ENCODE measurements around the gene DNALI1. TPM values are rescaled to one million over a fixed set of nuclear protein-coding genes. Genes with fewer than 3 reads are reported as not detected.

The DNALI1 gene
- total and polyA plus RNA-seq, 2 of the 8 experiments (the other 6 are each of a cell fraction or from before 2014, with no cell fraction given), result 8.9 to 11.3 TPM

GRCh38 chr1:37616330-37616729 lies 59.6 kb downstream of the DNALI1 start (continued):
- TF ChIP-seq RBBP5 (IDR thresholded peaks at IDR 0.05; ENCODE audit: borderline replicate concordance, low read depth, low read length), result no peak

Small RNA genes within 50 kb of the gene (small RNA-seq; reads per million reads assigned to genes)
- not detected for gene AL034379.1 (ENCODE audit: insufficient read depth)

Other genes with a start within 250 kb of the DNALI1 start
- 7.4 TPM in 2 replicates for gene ZC3H12A, start 82.4 kb upstream of the DNALI1 start, total RNA-seq (2021; fragmentation: NEBNext Ultra II Directional; extraction: Animal tissue kit (Norgen Biotek cat#: 25700))
- 10.0 and 13.7 TPM in 2 replicates for gene ZC3H12A, start 82.4 kb upstream of the DNALI1 start, polyA plus RNA-seq (2011; rRNA removed)
- gene MEAF6, start 42.2 kb upstream of the DNALI1 start, total RNA-seq (2021; fragmentation: NEBNext Ultra II Directional; extraction: Animal tissue kit (Norgen Biotek cat#: 25700)), result 36.9 and 38.8 TPM in 2 replicates
- gene MEAF6, start 42.2 kb upstream of the DNALI1 start, polyA plus RNA-seq (2011; rRNA removed), result 12.7 and 23.0 TPM in 2 replicates
- 14.8 and 15.7 TPM in 2 replicates for gene SNIP1, start 2.6 kb upstream of the DNALI1 start, total RNA-seq (2021; fragmentation: NEBNext Ultra II Directional; extraction: Animal tissue kit (Norgen Biotek cat#: 25700))
- gene SNIP1, start 2.6 kb upstream of the DNALI1 start, polyA plus RNA-seq (2011; rRNA removed), result 3.7 and 6.3 TPM in 2 replicates
- 88.3 and 95.6 TPM in 2 replicates for gene GNL2, start 39.0 kb downstream of the DNALI1 start, total RNA-seq (2021; fragmentation: NEBNext Ultra II Directional; extraction: Animal tissue kit (Norgen Biotek cat#: 25700))
- 14.0 and 22.2 TPM in 2 replicates for gene GNL2, start 39.0 kb downstream of the DNALI1 start, polyA plus RNA-seq (2011; rRNA removed)
- gene RSPO1, start 78.0 kb downstream of the DNALI1 start, total RNA-seq (2021; fragmentation: NEBNext Ultra II Directional; extraction: Animal tissue kit (Norgen Biotek cat#: 25700)), result 0.21 TPM in 1 of 2 replicates, not detected in the other
- gene RSPO1, start 78.0 kb downstream of the DNALI1 start, polyA plus RNA-seq (2011; rRNA removed), result 0.28 and 0.39 TPM in 2 replicates
- 41.6 and 43.9 TPM in 2 replicates for gene CDCA8, start 135.6 kb downstream of the DNALI1 start, total RNA-seq (2021; fragmentation: NEBNext Ultra II Directional; extraction: Animal tissue kit (Norgen Biotek cat#: 25700))
- 37.8 and 46.2 TPM in 2 replicates for gene CDCA8, start 135.6 kb downstream of the DNALI1 start, polyA plus RNA-seq (2011; rRNA removed)
- 1.0 and 1.5 TPM in 2 replicates for gene EPHA10, start 208.2 kb downstream of the DNALI1 start, total RNA-seq (2021; fragmentation: NEBNext Ultra II Directional; extraction: Animal tissue kit (Norgen Biotek cat#: 25700))
- gene EPHA10, start 208.2 kb downstream of the DNALI1 start, polyA plus RNA-seq (2011; rRNA removed), result 0.54 and 1.2 TPM in 2 replicates
- 4.2 and 4.8 TPM in 2 replicates for gene MANEAL, start 236.9 kb downstream of the DNALI1 start, total RNA-seq (2021; fragmentation: NEBNext Ultra II Directional; extraction: Animal tissue kit (Norgen Biotek cat#: 25700))
- 7.1 and 7.2 TPM in 2 replicates for gene MANEAL, start 236.9 kb downstream of the DNALI1 start, polyA plus RNA-seq (2011; rRNA removed)